HepG2 (cell line): ENCODE data around the gene C1orf159. TPM values are rescaled to one million over a fixed set of nuclear protein-coding genes. Genes with fewer than 3 reads are reported as not detected.

Experiments used
- ATAC-seq: fragments of 200-7000 bp; cut with Tn5 transposase; 3 replicates; pipeline ENCODE4 v1.9.1; 2020; ENCODE audit warnings: mild to moderate bottlenecking, moderate library complexity
- BruUV-seq: library from RNA; stranded (reverse); fragments of 400-500 nt; replicated peaks from 2 replicates; lab custom pipeline; 2021; lab: Mats Ljungman, UMichigan
- CTCF ChIA-PET: fragments of 300-600 bp; formaldehyde crosslinking; extraction: SDS; loops from one replicate; lab custom pipeline; 2021; ENCODE audit warnings: low total read pairs, inconsistent platforms, low intra/inter-chr PET ratio; lab: Yijun Ruan, JAX
- POLR2A ChIA-PET: fragments of 350-600 bp; sonication (Branson Sonifier 250); formaldehyde crosslinking; loops from one replicate; lab custom pipeline; 2020; ENCODE audit warnings: antibody characterized with exemption, inconsistent platforms; lab: Yijun Ruan, JAX
- DNase-seq: peaks from one replicate; pipeline ENCODE4 v3.0.0-alpha.2; 2015; ENCODE audit warnings: low spot score
- FAIRE-seq: peaks from 3 replicates; lab custom pipeline; 2011; peaks lifted over from hg19 to GRCh38; lab: Jason Lieb, UNC
- H2AFZ ChIP-seq: one replicate; pipeline ENCODE4 v1.6.1; 2011; ENCODE audit warnings: low read length, inconsistent platforms
- H3K27ac ChIP-seq: fragments of 300-600 bp; 3 replicates; pipeline ENCODE4 v1.8.0; 2011; ENCODE audit warnings: mixed run types, mild to moderate bottlenecking, mixed read lengths, low read length, inconsistent platforms; ENCODE audit not compliant: insufficient read depth; ENCODE audit errors: extremely low read length
- H3K27me3 ChIP-seq, 2 experiments: fragments of 200-600 bp in 1 of 2; 2 replicates in 1 of 2; 3 replicates in 1 of 2; pipeline versions ENCODE4 v1.6.0 to v1.8.0; 2011; ENCODE audit warnings: low read length in 2 of 2, mild to moderate bottlenecking in 2 of 2, moderate library complexity in 2 of 2, inconsistent platforms in 1 of 2; ENCODE audit not compliant: insufficient read depth in 2 of 2, control insufficient read depth in 1 of 2
- H3K36me3 ChIP-seq, 2 experiments: fragments of 200-600 bp in 1 of 2; replicated peaks in 1 of 2; 2 replicates in 1 of 2; 3 replicates in 1 of 2; pipeline versions ENCODE4 v1.5.1 to v1.8.0; 2011; ENCODE audit warnings: low read length in 2 of 2, inconsistent platforms in 1 of 2; ENCODE audit not compliant: insufficient read depth in 2 of 2, control insufficient read depth in 1 of 2
- H3K4me1 ChIP-seq: 2 replicates; pipeline ENCODE4 v1.5.1; 2012; ENCODE audit warnings: low read length, inconsistent platforms; ENCODE audit not compliant: insufficient read depth
- H3K4me2 ChIP-seq: 2 replicates; pipeline ENCODE4 v1.6.0; 2011; ENCODE audit warnings: low read depth, low read length, inconsistent platforms
- H3K4me3 ChIP-seq, 3 experiments: fragments of 200-600 bp in 1 of 3; sonication (generic), shearing (Covaris generic) in 1 of 3; replicated peaks in 1 of 3; 2 replicates each; pipeline ENCODE4 v1.5.1; 2011 to 2016; ENCODE audit warnings: low read length in 3 of 3, inconsistent platforms in 2 of 3, low read depth in 2 of 3, mild to moderate bottlenecking in 2 of 3, control low read depth in 1 of 3, mixed read lengths in 1 of 3; ENCODE audit not compliant: insufficient read depth in 1 of 3
- H3K79me2 ChIP-seq: one replicate; pipeline ENCODE4 v1.6.1; 2011; ENCODE audit warnings: low read length, inconsistent platforms; ENCODE audit not compliant: insufficient read depth
- H3K9ac ChIP-seq: 2 replicates; pipeline ENCODE4 v1.6.0; 2011; ENCODE audit warnings: mild to moderate bottlenecking, low read depth, low read length, inconsistent platforms; ENCODE audit not compliant: insufficient read depth
- H3K9me3 ChIP-seq: 2 replicates; pipeline ENCODE4 v1.5.1; 2012; ENCODE audit warnings: mild to moderate bottlenecking, low read length
- H4K20me1 ChIP-seq: 2 replicates; pipeline ENCODE4 v1.6.0; 2011; ENCODE audit warnings: inconsistent platforms, mild to moderate bottlenecking, low read length, moderate library complexity; ENCODE audit not compliant: insufficient read depth
- CSRNP1 ChIP-seq: sonication (generic); formaldehyde crosslinking; IDR thresholded peaks from 2 replicates; pipeline ENCODE4 v1.8.1; 2023; ENCODE audit warnings: mild to moderate bottlenecking, missing genetic modification reagents
- PRDM4 ChIP-seq: sonication (generic); formaldehyde crosslinking; IDR thresholded peaks from 2 replicates; pipeline ENCODE4 v1.9.0; 2021; ENCODE audit warnings: missing genetic modification reagents, borderline replicate concordance
- THYN1 ChIP-seq: sonication (generic); formaldehyde crosslinking; IDR thresholded peaks from 2 replicates; pipeline ENCODE4 v1.8.1; 2023; ENCODE audit warnings: low read depth, mild to moderate bottlenecking, moderate library complexity, missing genetic modification reagents, borderline replicate concordance
- USF2 ChIP-seq, 2 experiments: sonication (generic) in 1 of 2; formaldehyde crosslinking in 1 of 2; IDR thresholded peaks; 2 replicates each; pipeline versions ENCODE4 v1.5.1 to v1.6.1; 2011 to 2020; ENCODE audit warnings: borderline replicate concordance in 1 of 2, low read depth in 1 of 2, low read length in 1 of 2, mild to moderate bottlenecking in 1 of 2, missing genetic modification reagents in 1 of 2, moderate library complexity in 1 of 2
- ZBTB33 ChIP-seq: sonication (generic); formaldehyde crosslinking; IDR thresholded peaks from 2 replicates; pipeline ENCODE4 v1.4.0; 2020; ENCODE audit warnings: missing genetic modification reagents
- ZNF281 ChIP-seq: sonication (generic); formaldehyde crosslinking; IDR thresholded peaks from 2 replicates; pipeline ENCODE4 v1.4.0; 2020; ENCODE audit warnings: missing genetic modification reagents, borderline replicate concordance
- WGBS: methylation state at CpG from one replicate; pipeline ENCODE4 v1.1.6; 2017; ENCODE audit warnings: low lambda C conversion rate; 5-methylcytosine and 5-hydroxymethylcytosine counted together
- in situ Hi-C: cut with HindIII; loops from 2 replicates; pipeline ENCODE4 v1.10.0; 2017; ENCODE audit warnings: low pct_unique_long_range_greater_than_20kb; ENCODE audit not compliant: extremely low pct_ligation_motif_present
- intact Hi-C: fragments of 100-400 bp; cut with micrococcal nuclease; formaldehyde crosslinking; loops from one replicate; pipeline ENCODE4 v1.10.0; 2022; ENCODE audit not compliant: unreplicated experiment
- polyA plus RNA-seq, 8 experiments: library from polyadenylated mRNA; depleted of rRNA in 3 of 8; stranded (reverse) in 7 of 8; unstranded in 1 of 8; fragments of >200 nt; fragmentation: Illumina TruSeq in 4 of 8; extraction: Trizol in 4 of 8; gene quantifications; 2 replicates each; pipeline versions ENCODE4 v1.2.1 to v1.2.3, GENCODE V29; 2011 to 2016; ENCODE audit warnings: low read depth in 4 of 8, missing spikeins in 1 of 8, mixed read lengths in 1 of 8; ENCODE audit not compliant: insufficient read depth in 1 of 8
- total RNA-seq, 5 experiments: library from RNA; depleted of rRNA; stranded (reverse); fragments of >200 nt; fragmentation: Illumina TruSeq; extraction: Trizol; gene quantifications; 2 replicates each; pipeline ENCODE4 v1.2.3, GENCODE V29; 2016; ENCODE audit warnings: low read depth in 1 of 5

Gene C1orf159
- total and polyA plus RNA-seq, 2 of the 13 experiments (the other 11 are each of a cell fraction or from before 2014, with no cell fraction given): 3.8 to 6.7 TPM

- TF ChIP-seq CSRNP1 (CRISPR knock-in tag) (no peak), PRDM4 (CRISPR knock-in tag) (no peak)
- TF ChIP-seq, all 625 proteins: peak for 0
Measured at GRCh38 chr1:1157033-1157365, 41.1 kb upstream of the C1orf159 start (continued).

- H3K9me3 ChIP-seq: no peaks in the 10 kb centered on the region
- FAIRE-seq: no peak
- POLR2A ChIA-PET: interaction anchor here (0.7 kb wide), 1 partner anchor 28 kb away, joined by 4 read pairs; no protein-coding TSS in a partner anchor
- intact Hi-C loops (no loop called here), in situ Hi-C loops (no loop called here)
- no peak overlapping the region for H3K4me3 ChIP-seq
- no peaks in the 10 kb centered on the region; the same call in 1 of the 2 replicates for H4K20me1 ChIP-seq
- H3K36me3 ChIP-seq: no peaks in the 10 kb centered on the region; a peak in 1 of 5 replicates
- BruUV-seq: no TSS peak
- no peak for ATAC-seq
- no peaks in the 10 kb centered on the region for H3K79me2 ChIP-seq
- H3K27me3 ChIP-seq: no peaks in the 10 kb centered on the region
- CTCF ChIA-PET: no interaction called here
- 82% methylated on average over 16 of the region's 26 CpGs for WGBS
- H3K4me1 ChIP-seq: peaks cover 39% of the 10 kb centered on the region
- H3K4me2 ChIP-seq: no peak overlapping the region
- H3K27ac ChIP-seq: no peak overlapping the region
- H3K9ac ChIP-seq: no peak overlapping the region
- H2AFZ ChIP-seq: no peak overlapping the region
- DNase-seq: no peak
- TF ChIP-seq ZNF281 (CRISPR knock-in tag) (no peak), THYN1 (CRISPR knock-in tag) (no peak), ZBTB33 (peak; percentile 57), USF2 (IDR thresholded peaks at IDR 0.05; ENCODE audit: low read depth, low read length) (no peak), USF2 (CRISPR knock-in tag; IDR thresholded peaks at IDR 0.05; ENCODE audit: borderline replicate concordance) (no peak)
Measured at GRCh38 chr1:1156140-1157032, 40.5 kb upstream of the C1orf159 start.
